Cardiac septum (tissue), 1 donor: ENCODE measurements around the gene OSBP2. TPM values are rescaled to one million over a fixed set of nuclear protein-coding genes. Genes with fewer than 3 reads are reported as not detected.

Experiments
- DNase-seq: peaks from one replicate; pipeline ENCODE4 v3.0.0-alpha.2; 2020; ENCODE audit warnings: low spot score
- intact Hi-C: fragments of 100-400 bp; cut with DNase I; formaldehyde crosslinking; loops from one replicate; pipeline ENCODE4 v1.14.0; 2022
- total RNA-seq: library from RNA; stranded (reverse); fragmentation: NEBNext Ultra II Directional; extraction: Animal tissue kit (Norgen Biotek cat#: 25700); gene quantifications from one replicate; pipeline ENCODE4 v1.2.1, GENCODE V29; 2021
- donor health status: DM: no; HTN: no; CAD: no.

OSBP2 gene
- total RNA-seq, 1 donor from 2014 or later, result 8.9 TPM

- DNase-seq, result no peak
- intact Hi-C loops, result no loop called here
These were observed 133.0 kb downstream of the OSBP2 start for GRCh38 chr22:30827646-30828045.

- no peak for DNase-seq
- intact Hi-C loops, result no loop called here
These were observed 133.8 kb downstream of the OSBP2 start for GRCh38 chr22:30828187-30829155.

- DNase-seq, result no peak
- intact Hi-C loops, result no loop called here
These were observed 135.4 kb downstream of the OSBP2 start for GRCh38 chr22:30829901-30830550.

- intact Hi-C loops, result no loop called here
- DNase-seq, result no peak
These were observed 136.2 kb downstream of the OSBP2 start for GRCh38 chr22:30830907-30831306.

- DNase-seq, result no peak
- intact Hi-C loops, result no loop called here
These were observed 137.8 kb downstream of the OSBP2 start for GRCh38 chr22:30832407-30832987.

GRCh38 chr22:30833322-30833721 lies 138.6 kb downstream of the OSBP2 start:
- DNase-seq, result no peak
- intact Hi-C loops, result no loop called here

- no peak for DNase-seq
These were observed 142.9 kb downstream of the OSBP2 start for GRCh38 chr22:30837531-30837930.

GRCh38 chr22:30838111-30838510 lies 143.4 kb downstream of the OSBP2 start:
- no peak for DNase-seq
- intact Hi-C loops, result no loop called here

More at GRCh38 chr22:30837531-30837930, 142.9 kb downstream of the OSBP2 start:
- intact Hi-C loops, result no loop called here

GRCh38 chr22:30841273-30841672 lies 146.6 kb downstream of the OSBP2 start:
- no peak for DNase-seq
- intact Hi-C loops, result no loop called here

GRCh38 chr22:30843245-30843644 lies 148.6 kb downstream of the OSBP2 start:
- DNase-seq, result no peak
- intact Hi-C loops, result no loop called here

- intact Hi-C loops, result no loop called here
- no peak for DNase-seq
These were observed 152.9 kb downstream of the OSBP2 start for GRCh38 chr22:30847583-30847982.

- intact Hi-C loops, result no loop called here
- DNase-seq, result no peak
These were observed 160.6 kb downstream of the OSBP2 start for GRCh38 chr22:30855266-30855665.

GRCh38 chr22:30855677-30856518 lies 161.2 kb downstream of the OSBP2 start:
- intact Hi-C loops, result no loop called here
- no peak for DNase-seq

- intact Hi-C loops, result no loop called here
- no peak for DNase-seq
These were observed 162.2 kb downstream of the OSBP2 start for GRCh38 chr22:30856741-30857502.

- intact Hi-C loops, result no loop called here
- no peak for DNase-seq
These were observed 163.1 kb downstream of the OSBP2 start for GRCh38 chr22:30857791-30858190.

GRCh38 chr22:30858976-30859713 lies 164.5 kb downstream of the OSBP2 start:
- intact Hi-C loops, result no loop called here
- no peak for DNase-seq

GRCh38 chr22:30859714-30860095 lies 165.0 kb downstream of the OSBP2 start:
- intact Hi-C loops, result no loop called here
- DNase-seq, result no peak
